Measurements from ENCODE around the gene HECTD3. TPM values are rescaled to one million over a fixed set of nuclear protein-coding genes. Genes with fewer than 3 reads are reported as not detected.

Gene HECTD3
- total and polyA plus RNA-seq, 2 donors (not counting 1 experiment from before 2014, with no cell fraction given), result 20.3 to 33.7 TPM

- Histone ChIP-seq H4K20me1 (ENCODE audit: control insufficient read depth, extremely low read depth, insufficient read depth, low read length) (no peaks in the 10 kb centered on the region), H3K27me3 (ENCODE audit: control insufficient read depth, insufficient read depth, low read length) (no peaks in the 10 kb centered on the region), H3K9ac (ENCODE audit: insufficient read depth, low read length) (peak overlapping the region; percentile 75), H3K27ac (ENCODE audit: insufficient read depth, low read length) (peak overlapping the region; percentile 63), H3K4me2 (ENCODE audit: extremely low read depth, insufficient read depth, low read length) (peak overlapping the region; percentile 97), H2AFZ (ENCODE audit: low read length) (peak overlapping the region; percentile 100), H3K4me3 (replicated peaks in 1 of 4; ENCODE audit: control extremely low read depth in 1 of 4, insufficient read depth in 1 of 4, low read depth in 3 of 4, low read length in 4 of 4) (peak overlapping the region; percentile 79 to 96 (median 90)), H3K36me3 (ENCODE audit: control insufficient read depth, insufficient read depth, low read length) (peaks cover 28% of the 10 kb centered on the region), H3K79me2 (ENCODE audit: control insufficient read depth, insufficient read depth, low read length) (peaks cover 32% of the 10 kb centered on the region), H3K4me1 (ENCODE audit: control insufficient read depth, extremely low read depth, insufficient read depth, low read length) (peaks cover 15% of the 10 kb centered on the region), H3K9me3 (ENCODE audit: control insufficient read depth, insufficient read depth, low read depth, low read length) (no peaks in the 10 kb centered on the region)
- no peak for DNase-seq (ENCODE audit: low read depth in 2 of 2)
- TF ChIP-seq CTCF (conservative IDR thresholded peaks at IDR 0.05 in 1 of 2, IDR thresholded peaks at IDR 0.05 in 1 of 2; ENCODE audit: low read depth in 1 of 2, low read length in 2 of 2), result no peak
- TF ChIP-seq EZH2 (IDR thresholded peaks at IDR 0.05; ENCODE audit: low read length, missing control alignments), result no peak
These were observed 919 bp downstream of the HECTD3 start for GRCh38 chr1:45009956-45010854.

GRCh38 chr1:45009296-45009865, 1.7 kb downstream of the HECTD3 start:
- TF ChIP-seq EZH2 (IDR thresholded peaks at IDR 0.05; ENCODE audit: low read length, missing control alignments) (no peak), CTCF (conservative IDR thresholded peaks at IDR 0.05 in 1 of 2, IDR thresholded peaks at IDR 0.05 in 1 of 2; ENCODE audit: low read depth in 1 of 2, low read length in 2 of 2) (no peak)
- Histone ChIP-seq H4K20me1 (ENCODE audit: control insufficient read depth, extremely low read depth, insufficient read depth, low read length) (no peaks in the 10 kb centered on the region), H3K36me3 (ENCODE audit: control insufficient read depth, insufficient read depth, low read length) (peaks cover 32% of the 10 kb centered on the region), H3K4me1 (ENCODE audit: control insufficient read depth, extremely low read depth, insufficient read depth, low read length) (peaks cover 13% of the 10 kb centered on the region), H3K4me2 (ENCODE audit: extremely low read depth, insufficient read depth, low read length) (peak overlapping the region; percentile 97), H3K27me3 (ENCODE audit: control insufficient read depth, insufficient read depth, low read length) (no peaks in the 10 kb centered on the region), H3K27ac (ENCODE audit: insufficient read depth, low read length) (no peak overlapping the region), H2AFZ (ENCODE audit: low read length) (no peak overlapping the region), H3K4me3 (replicated peaks in 1 of 4; ENCODE audit: control extremely low read depth in 1 of 4, insufficient read depth in 1 of 4, low read depth in 3 of 4, low read length in 4 of 4) (peak overlapping the region; percentile 79 to 96 (median 90)), H3K79me2 (ENCODE audit: control insufficient read depth, insufficient read depth, low read length) (peaks cover 32% of the 10 kb centered on the region), H3K9me3 (ENCODE audit: control insufficient read depth, insufficient read depth, low read depth, low read length) (no peaks in the 10 kb centered on the region), H3K9ac (ENCODE audit: insufficient read depth, low read length) (no peak overlapping the region)
- no peak for DNase-seq (ENCODE audit: low read depth in 2 of 2)

GRCh38 chr1:45008516-45008915, 2.6 kb downstream of the HECTD3 start:
- no peaks in the 10 kb centered on the region for H3K27me3 ChIP-seq (ENCODE audit: control insufficient read depth, insufficient read depth, low read length)
- TF ChIP-seq CTCF (conservative IDR thresholded peaks at IDR 0.05 in 1 of 2, IDR thresholded peaks at IDR 0.05 in 1 of 2; ENCODE audit: low read depth in 1 of 2, low read length in 2 of 2), result no peak
- no peak for TF ChIP-seq EZH2 (IDR thresholded peaks at IDR 0.05; ENCODE audit: low read length, missing control alignments)
- H3K27ac ChIP-seq (ENCODE audit: insufficient read depth, low read length), result no peak overlapping the region
- no peak overlapping the region for H2AFZ ChIP-seq (ENCODE audit: low read length)
- H3K4me3 ChIP-seq (replicated peaks in 1 of 4; ENCODE audit: control extremely low read depth in 1 of 4, insufficient read depth in 1 of 4, low read depth in 3 of 4, low read length in 4 of 4), result no peak overlapping the region
- H3K4me1 ChIP-seq (ENCODE audit: control insufficient read depth, extremely low read depth, insufficient read depth, low read length), result peaks cover 13% of the 10 kb centered on the region
- DNase-seq (ENCODE audit: low read depth in 2 of 2), result no peak
- peaks cover 39% of the 10 kb centered on the region for H3K36me3 ChIP-seq (ENCODE audit: control insufficient read depth, insufficient read depth, low read length)
- no peak overlapping the region for H3K9ac ChIP-seq (ENCODE audit: insufficient read depth, low read length)
- H3K79me2 ChIP-seq (ENCODE audit: control insufficient read depth, insufficient read depth, low read length), result peaks cover 29% of the 10 kb centered on the region
- H3K4me2 ChIP-seq (ENCODE audit: extremely low read depth, insufficient read depth, low read length), result no peak overlapping the region
- H3K9me3 ChIP-seq (ENCODE audit: control insufficient read depth, insufficient read depth, low read depth, low read length), result no peaks in the 10 kb centered on the region
- H4K20me1 ChIP-seq (ENCODE audit: control insufficient read depth, extremely low read depth, insufficient read depth, low read length), result no peaks in the 10 kb centered on the region

All from fibroblast of lung (primary cell).